WTC11 (cell line): ENCODE measurements around the gene RAPGEF2. TPM values are rescaled to one million over a fixed set of nuclear protein-coding genes. Genes with fewer than 3 reads are reported as not detected.

Experiments used
- ATAC-seq: fragments of 200-7000 bp; cut with Tn5 transposase; 2 replicates; pipeline ENCODE4 v1.10.0; 2021; ENCODE audit warnings: mild to moderate bottlenecking, moderate library complexity
- CTCF ChIA-PET: fragments of 300-600 bp; sonication (Branson Sonifier 250); formaldehyde crosslinking; loops from one replicate; lab custom pipeline; 2021; ENCODE audit warnings: antibody characterized with exemption; lab: Charles Lee
- POLR2A ChIA-PET: fragments of 350-600 bp; sonication (Branson Sonifier 250); formaldehyde crosslinking; loops from one replicate; lab custom pipeline; 2021; ENCODE audit warnings: antibody characterized with exemption; lab: Charles Lee
- DNase-seq: peaks from one replicate; pipeline ENCODE4 v3.0.0; 2021; ENCODE audit warnings: low spot score
- H3K27ac Mint-ChIP-seq: 2 replicates; pipeline ENCODE4 v1.8.0; 2021; ENCODE audit warnings: mixed read lengths
- H3K27me3 Mint-ChIP-seq: 2 replicates; pipeline ENCODE4 v1.8.0; 2021; ENCODE audit warnings: low read depth, mild to moderate bottlenecking, moderate library complexity, mixed read lengths
- H3K36me3 Mint-ChIP-seq: 2 replicates; pipeline ENCODE4 v1.8.0; 2021; ENCODE audit warnings: mixed read lengths
- H3K4me1 Mint-ChIP-seq: 2 replicates; pipeline ENCODE4 v1.8.0; 2022; ENCODE audit warnings: mixed read lengths
- H3K4me3 Mint-ChIP-seq: 2 replicates; pipeline ENCODE4 v1.8.0; 2021; ENCODE audit warnings: mild to moderate bottlenecking, moderate library complexity, mixed read lengths
- H3K9me3 Mint-ChIP-seq: 2 replicates; pipeline ENCODE4 v1.8.0; 2021; ENCODE audit warnings: mixed read lengths
- AR ChIP-seq: fragments of 250-450 bp; sonication (Bioruptor Pico); IDR thresholded peaks from 2 replicates; pipeline ENCODE4 v1.9.0; 2021; ENCODE audit warnings: mild to moderate bottlenecking
- CREB1 ChIP-seq: sonication (generic); formaldehyde crosslinking; IDR thresholded peaks from 2 replicates; pipeline ENCODE4 v1.8.0; 2023; ENCODE audit warnings: mild to moderate bottlenecking, missing genetic modification reagents
- E2F4 ChIP-seq: sonication (generic); formaldehyde crosslinking; IDR thresholded peaks from 2 replicates; pipeline ENCODE4 v1.8.1; 2022; ENCODE audit warnings: low read depth, mild to moderate bottlenecking, moderate library complexity, missing genetic modification reagents, borderline replicate concordance
- E2F5 ChIP-seq: sonication (generic); formaldehyde crosslinking; IDR thresholded peaks from 2 replicates; pipeline ENCODE4 v1.8.1; 2022; ENCODE audit warnings: mild to moderate bottlenecking, moderate library complexity, missing genetic modification reagents
- FOXJ3 ChIP-seq: sonication (generic); formaldehyde crosslinking; IDR thresholded peaks from 2 replicates; pipeline ENCODE4 v1.9.0; 2021; ENCODE audit warnings: missing genetic modification reagents, mild to moderate bottlenecking, borderline replicate concordance
- FOXP1 ChIP-seq: sonication (generic); formaldehyde crosslinking; IDR thresholded peaks from 2 replicates; pipeline ENCODE4 v1.8.0; 2022; ENCODE audit warnings: missing genetic modification reagents, mild to moderate bottlenecking, moderate library complexity, borderline replicate concordance
- FOXP4 ChIP-seq: sonication (generic); formaldehyde crosslinking; IDR thresholded peaks from 2 replicates; pipeline ENCODE4 v1.8.0; 2022; ENCODE audit warnings: mild to moderate bottlenecking, missing genetic modification reagents
- GRHL2 ChIP-seq: fragments of 250-450 bp; sonication (Bioruptor Pico); IDR thresholded peaks from 2 replicates; pipeline ENCODE4 v1.8.0; 2022; ENCODE audit warnings: mild to moderate bottlenecking, moderate library complexity; ENCODE audit not compliant: insufficient replicate concordance, severe bottlenecking
- MAX ChIP-seq: sonication (generic); formaldehyde crosslinking; IDR thresholded peaks from 2 replicates; pipeline ENCODE4 v1.8.0; 2022; ENCODE audit warnings: mild to moderate bottlenecking, missing genetic modification reagents
- NFYB ChIP-seq: sonication (generic); formaldehyde crosslinking; conservative IDR thresholded peaks from 2 replicates; pipeline ENCODE4 v1.8.0; 2022; ENCODE audit warnings: low read depth, missing genetic modification reagents
- NR1H2 ChIP-seq: sonication (generic); formaldehyde crosslinking; IDR thresholded peaks from 2 replicates; pipeline ENCODE4 v1.9.0; 2021; ENCODE audit warnings: mild to moderate bottlenecking, moderate library complexity, missing genetic modification reagents
- NR3C1 ChIP-seq: sonication (generic); formaldehyde crosslinking; conservative IDR thresholded peaks from 2 replicates; pipeline ENCODE4 v1.8.1; 2023; ENCODE audit warnings: low read depth, mild to moderate bottlenecking, missing genetic modification reagents
- PRRX2 ChIP-seq: fragments of 250-450 bp; sonication (Bioruptor Pico); IDR thresholded peaks from 2 replicates; pipeline ENCODE4 v1.8.0; 2021; ENCODE audit warnings: mild to moderate bottlenecking
- RORB ChIP-seq: fragments of 250-450 bp; sonication (Bioruptor Pico); IDR thresholded peaks from 2 replicates; pipeline ENCODE4 v1.9.0; 2021; ENCODE audit warnings: mild to moderate bottlenecking
- STAT6 ChIP-seq: sonication (generic); formaldehyde crosslinking; conservative IDR thresholded peaks from 2 replicates; pipeline ENCODE4 v1.8.1; 2023; ENCODE audit warnings: mild to moderate bottlenecking, low read depth, missing genetic modification reagents, moderate library complexity
- TCF7 ChIP-seq: sonication (generic); formaldehyde crosslinking; IDR thresholded peaks from 2 replicates; pipeline ENCODE4 v1.8.0; 2022; ENCODE audit warnings: mild to moderate bottlenecking, low read depth, missing genetic modification reagents, moderate library complexity
- USF2 ChIP-seq: sonication (generic); formaldehyde crosslinking; IDR thresholded peaks from 2 replicates; pipeline ENCODE4 v1.8.1; 2023; ENCODE audit warnings: mild to moderate bottlenecking, missing genetic modification reagents, moderate library complexity
- ZNF121 ChIP-seq: sonication (generic); formaldehyde crosslinking; IDR thresholded peaks from 2 replicates; pipeline ENCODE4 v1.8.0; 2023; ENCODE audit warnings: missing genetic modification reagents
- ZNF281 ChIP-seq: sonication (generic); formaldehyde crosslinking; IDR thresholded peaks from 2 replicates; pipeline ENCODE4 v1.8.0; 2023; ENCODE audit warnings: mild to moderate bottlenecking, missing genetic modification reagents
- ZNF396 ChIP-seq: fragments of 250-450 bp; sonication (Bioruptor Pico); IDR thresholded peaks from 2 replicates; pipeline ENCODE4 v1.8.0; 2021; ENCODE audit warnings: mild to moderate bottlenecking, moderate library complexity, borderline replicate concordance
- ZNF671 ChIP-seq: fragments of 250-450 bp; sonication (Bioruptor Pico); IDR thresholded peaks from 2 replicates; pipeline ENCODE4 v1.8.0; 2021; ENCODE audit warnings: mild to moderate bottlenecking
- total RNA-seq: library from RNA; stranded (reverse); gene quantifications from 3 replicates; pipeline ENCODE4 v1.2.3, GENCODE V29; 2021

The RAPGEF2 gene
- total RNA-seq, 1 experiment from 2014 or later = 40.6 TPM

GRCh38 chr4:159272273-159273140, 169.6 kb downstream of the RAPGEF2 start:
- H3K36me3 Mint-ChIP-seq = no peaks in the 10 kb centered on the region
- H3K27ac Mint-ChIP-seq = no peak overlapping the region; the same call in 1 of the 2 replicates
- POLR2A ChIA-PET = no interaction called here
- no peaks in the 10 kb centered on the region for H3K27me3 Mint-ChIP-seq
- TF ChIP-seq ZNF281 (CRISPR knock-in tag) (no peak), FOXJ3 (CRISPR knock-in tag) (no peak), STAT6 (CRISPR knock-in tag) (no peak), CREB1 (no peak), ZNF671 (no peak), AR (no peak), NR1H2 (CRISPR knock-in tag) (no peak), NFYB (CRISPR knock-in tag) (no peak), ZNF396 (no peak)
- no peak for ATAC-seq
- peaks cover 7% of the 10 kb centered on the region; the same call in 1 of the 2 replicates for H3K4me1 Mint-ChIP-seq
- no peaks in the 10 kb centered on the region for H3K9me3 Mint-ChIP-seq
- DNase-seq = no peak
- H3K4me3 Mint-ChIP-seq = no peak overlapping the region
- CTCF ChIA-PET = no interaction called here

- no peak overlapping the region for H3K4me3 Mint-ChIP-seq
These were observed 170.2 kb downstream of the RAPGEF2 start for GRCh38 chr4:159273141-159273438.

More at GRCh38 chr4:159273141-159273438, 170.2 kb downstream of the RAPGEF2 start:
- DNase-seq (no peak), ATAC-seq (no peak)
- Mint-ChIP-seq H3K27ac (no peak overlapping the region), H3K36me3 (no peaks in the 10 kb centered on the region), H3K27me3 (no peaks in the 10 kb centered on the region), H3K9me3 (no peaks in the 10 kb centered on the region), H3K4me1 (peaks cover 7% of the 10 kb centered on the region; the same call in 1 of the 2 replicates)
- TF ChIP-seq ZNF121 (CRISPR knock-in tag) = no peak
- no peak for TF ChIP-seq FOXP4 (CRISPR knock-in tag)
- TF ChIP-seq USF2 = no peak
- TF ChIP-seq PRRX2 = no peak
- TF ChIP-seq E2F5 (CRISPR knock-in tag) = no peak
- TF ChIP-seq E2F4 (CRISPR knock-in tag) = no peak
- no peak for TF ChIP-seq NR3C1 (CRISPR knock-in tag)
- no peak for TF ChIP-seq FOXP1 (CRISPR knock-in tag)
- TF ChIP-seq TCF7 (CRISPR knock-in tag) = no peak
- TF ChIP-seq MAX = no peak
- TF ChIP-seq GRHL2 (CRISPR knock-in tag) = no peak
- no peak for TF ChIP-seq RORB (CRISPR knock-in tag)
- ChIA-PET CTCF (no interaction called here), POLR2A (no interaction called here)
